Right renal pelvis (tissue), 4 donors: Measurements from ENCODE around the gene CCNDBP1. TPM values are rescaled to one million over a fixed set of nuclear protein-coding genes. Genes with fewer than 3 reads are reported as not detected.
"Not testable (repeated sequence)": the region's sequence is repeated elsewhere in the genome, so short reads cannot be mapped to it uniquely, and the experiment has no call there.

Experiments
- DNase-seq, 4 donors: peaks; one replicate each; pipeline ENCODE4 v3.0.0-alpha.2; 2013; ENCODE audit warnings: low read depth in 4 of 4, low spot score in 3 of 4, missing footprints in 1 of 4
- polyA plus RNA-seq, 4 donors: library from polyadenylated mRNA; unstranded; fragments of 120-200 nt; gene quantifications; one replicate each; pipeline ENCODE4 v1.2.1, GENCODE V29; 2013; ENCODE audit not compliant: insufficient read length in 4 of 4

Gene CCNDBP1
- polyA plus RNA-seq, 4 donors = 49.6 to 64.6 (median 57.8) TPM

DNA sequence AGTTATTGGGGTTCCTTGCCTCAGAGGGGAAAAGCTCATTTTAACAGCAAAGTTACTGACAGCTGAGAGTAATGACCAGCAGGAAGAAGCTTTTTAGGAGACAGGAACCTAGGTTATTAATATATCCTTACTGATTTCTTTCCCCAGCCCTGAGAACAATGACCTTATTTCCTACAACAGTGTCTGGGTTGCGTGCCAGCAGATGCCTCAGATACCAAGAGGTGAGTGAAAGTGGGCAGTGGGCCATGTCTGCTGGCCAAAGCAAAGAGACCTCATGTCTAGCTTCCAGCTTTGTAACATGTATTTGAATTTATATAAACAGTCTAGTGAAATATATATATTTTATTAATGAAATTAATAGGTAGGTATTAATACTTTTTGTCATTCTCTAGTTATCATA is 5.0 kb downstream of the CCNDBP1 start:
- DNase-seq = no peak

DNA sequence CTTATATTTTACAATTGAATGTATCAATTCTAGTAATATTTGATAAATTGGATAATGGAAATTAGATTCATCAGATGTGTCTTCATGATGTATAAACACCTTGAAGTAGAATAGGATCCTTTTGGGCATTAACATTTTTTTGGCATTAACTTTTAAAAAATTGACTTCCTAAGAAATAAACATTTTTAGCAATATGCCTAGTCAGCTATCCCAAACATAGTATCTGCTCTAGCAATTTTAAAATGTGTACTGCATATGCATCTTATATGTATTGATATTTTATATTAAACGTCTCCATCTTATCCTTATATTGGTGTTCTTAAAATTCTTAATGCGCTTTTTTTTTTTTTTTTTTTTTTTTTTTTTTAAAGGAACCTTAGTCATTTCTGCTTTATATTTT is 8.5 kb downstream of the CCNDBP1 start:
- no peak for DNase-seq

DNA sequence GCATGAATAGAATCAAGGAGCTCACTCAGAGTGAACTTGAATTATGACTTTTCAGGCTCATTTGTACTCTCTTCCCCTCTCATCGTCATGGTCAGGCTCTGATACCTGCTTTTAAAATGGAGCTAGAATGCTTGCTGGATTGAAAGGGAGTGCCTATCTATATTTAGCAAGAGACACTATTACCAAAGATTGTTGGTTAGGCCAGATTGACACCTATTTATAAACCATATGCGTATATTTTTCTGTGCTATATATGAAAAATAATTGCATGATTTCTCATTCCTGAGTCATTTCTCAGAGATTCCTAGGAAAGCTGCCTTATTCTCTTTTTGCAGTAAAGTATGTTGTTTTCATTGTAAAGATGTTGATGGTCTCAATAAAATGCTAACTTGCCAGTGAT is 9.6 kb downstream of the CCNDBP1 start:
- DNase-seq = no peak

DNA sequence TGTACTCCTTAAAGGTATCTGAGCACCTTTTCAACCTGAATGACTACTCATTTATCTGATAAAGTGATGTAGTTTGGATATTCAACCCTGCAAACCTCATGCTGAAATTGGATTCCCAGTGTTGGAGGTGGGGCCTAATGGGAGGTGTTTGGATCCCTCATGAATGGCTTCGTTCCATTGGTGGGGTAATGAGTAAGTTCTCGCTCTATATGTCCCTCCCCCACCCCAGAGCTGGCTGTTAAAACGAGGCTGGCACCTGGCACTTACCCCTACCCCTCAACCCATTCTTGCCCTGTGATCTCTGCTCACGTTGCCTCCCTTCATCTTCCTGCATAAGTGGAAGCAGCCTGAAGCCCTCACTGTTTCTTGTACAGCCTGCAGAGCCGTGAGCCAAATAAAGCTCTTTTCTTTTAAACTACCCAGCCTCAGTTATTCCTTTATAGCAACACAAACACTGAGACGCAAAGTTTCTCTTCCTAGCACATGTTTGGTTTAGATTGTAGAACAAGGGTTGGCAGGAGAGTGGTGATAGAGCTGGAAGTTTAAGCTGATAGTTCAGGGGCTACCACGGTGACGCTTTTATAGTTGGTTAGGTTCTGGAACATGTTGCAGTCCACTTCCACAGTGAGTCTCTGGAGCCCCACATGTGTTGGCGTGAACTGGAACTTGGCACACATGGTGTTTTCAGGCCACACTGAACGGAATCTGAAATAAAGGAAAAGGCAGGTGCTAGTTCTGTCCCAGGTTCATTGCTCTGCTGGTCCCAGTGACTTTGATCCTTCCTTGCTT is 11.8 kb downstream of the CCNDBP1 start:
- DNase-seq = no peak

DNA sequence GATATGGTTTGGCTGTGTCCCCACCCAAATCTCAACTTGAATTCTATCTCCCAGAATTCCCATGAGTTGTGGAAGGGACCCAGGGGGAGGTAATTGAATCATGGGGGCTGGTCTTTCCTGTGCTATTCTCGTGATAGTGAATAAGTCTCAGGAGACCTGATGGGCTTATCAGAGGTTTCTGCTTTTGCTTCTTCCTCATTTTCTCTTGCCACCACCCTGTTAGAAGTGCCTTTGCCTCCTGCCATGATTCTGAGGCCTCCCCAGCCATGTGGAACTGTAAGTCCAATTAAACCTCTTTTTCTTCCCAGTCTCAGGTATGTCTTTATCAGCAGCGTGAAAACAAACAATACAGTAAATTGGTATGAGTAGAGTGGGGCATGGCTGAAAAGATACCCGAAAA is 12.6 kb downstream of the CCNDBP1 start:
- DNase-seq = not testable (repeated sequence)

DNA sequence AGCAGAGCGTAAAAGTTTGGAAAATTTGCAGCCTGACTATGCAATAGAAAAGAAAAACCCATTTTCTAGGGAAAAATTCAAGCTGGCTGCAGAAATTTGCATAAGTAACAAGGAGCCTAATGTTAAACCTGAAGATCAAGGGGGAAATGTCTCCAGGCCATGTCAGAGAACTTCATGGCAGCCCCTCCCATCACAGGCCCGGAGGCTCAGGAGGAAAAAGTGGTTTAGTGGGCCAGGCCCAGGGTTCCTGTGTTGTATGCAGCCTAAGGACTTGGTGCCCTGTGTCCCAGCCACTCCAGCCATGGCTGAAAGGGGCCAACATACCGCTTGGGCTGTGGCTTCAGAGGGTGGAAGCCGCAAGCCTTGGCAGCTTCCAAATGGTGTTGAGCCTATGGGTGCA is 13.4 kb downstream of the CCNDBP1 start:
- not testable (repeated sequence) for DNase-seq

DNA sequence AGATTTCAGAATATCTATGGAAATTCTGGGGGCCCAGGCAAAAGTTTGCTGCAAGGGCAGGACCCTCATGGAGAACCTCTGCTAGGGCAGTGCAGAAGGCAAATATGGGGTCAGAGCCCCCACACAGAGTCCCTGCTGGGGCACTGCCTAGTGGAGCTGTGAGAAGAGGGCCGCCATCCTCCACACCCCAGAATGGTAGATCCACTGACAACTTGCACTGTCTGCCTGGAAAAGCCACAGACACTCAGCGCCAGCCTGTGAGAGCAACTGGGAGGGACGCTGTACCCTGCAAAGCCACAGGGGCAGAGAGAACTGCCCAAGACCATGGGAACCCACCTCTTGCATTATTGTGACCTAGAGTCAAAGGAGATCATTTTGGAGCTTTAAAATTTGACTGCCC is 13.8 kb downstream of the CCNDBP1 start:
- no peak for DNase-seq

DNA sequence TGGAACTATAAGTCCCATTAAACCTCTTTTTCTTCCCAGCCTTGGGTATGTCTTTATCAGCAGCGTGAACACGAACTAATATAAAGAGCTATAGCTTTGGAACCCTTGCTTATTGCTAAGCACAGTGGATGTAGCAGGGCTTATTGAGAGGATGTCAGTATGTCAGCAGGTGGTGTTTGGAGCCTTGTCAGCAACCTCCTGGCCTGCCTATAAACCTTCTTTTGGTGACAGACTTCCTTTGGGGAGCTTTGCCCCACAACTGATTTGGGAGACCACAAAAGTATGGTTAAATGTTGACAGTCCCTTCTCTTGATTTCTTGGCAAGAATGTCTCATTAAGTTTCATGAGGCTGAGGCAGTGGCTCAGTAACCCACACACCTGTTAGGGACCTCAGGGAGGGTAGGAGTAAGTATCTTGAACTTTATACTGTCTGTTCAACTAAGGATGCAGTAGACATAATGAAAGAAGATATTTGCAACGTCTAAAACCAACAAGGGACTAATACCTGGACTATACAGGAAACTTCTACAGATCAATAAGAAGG is 14.8 kb downstream of the CCNDBP1 start:
- DNase-seq = no peak

DNA sequence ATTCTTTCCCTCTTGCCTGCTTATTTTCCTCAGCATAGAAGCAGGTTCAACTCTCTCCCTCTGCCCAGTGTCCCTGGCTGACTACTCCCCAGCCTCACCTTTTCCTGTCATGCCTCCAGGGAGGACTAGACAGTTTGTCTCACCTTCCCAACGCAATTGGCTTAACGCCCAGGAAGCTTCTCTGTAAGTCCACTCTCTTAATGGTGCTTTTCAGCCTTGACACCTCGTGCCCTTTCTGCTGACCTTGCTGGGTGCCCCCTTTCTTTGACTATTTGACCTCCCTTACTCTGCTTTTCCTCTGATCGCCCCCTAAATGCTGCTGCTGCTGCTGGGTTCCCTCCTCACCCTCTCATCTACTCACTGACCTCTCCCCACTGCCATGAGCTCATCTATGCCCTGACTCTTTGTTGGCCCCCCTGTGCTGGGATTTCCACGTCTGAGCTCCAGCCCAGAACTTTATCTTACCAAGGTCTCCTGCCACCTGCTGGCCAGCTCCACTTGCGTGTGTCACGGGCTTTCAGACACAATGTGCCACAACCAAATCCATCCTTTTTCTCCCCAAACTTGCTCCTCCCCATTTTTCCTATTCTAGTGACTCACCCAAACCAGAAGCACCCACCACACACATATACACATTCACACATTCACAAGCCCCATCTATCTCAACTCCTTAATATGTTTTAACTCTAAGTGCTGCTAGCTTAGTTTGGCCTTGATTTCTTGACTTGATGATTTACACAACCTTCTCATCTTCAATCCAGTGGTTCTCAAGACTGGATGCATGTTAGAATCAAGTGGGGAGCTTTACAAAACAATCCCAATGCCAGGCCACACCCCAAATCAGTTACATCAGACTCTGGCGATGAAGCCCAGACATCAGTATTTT is 19.1 kb downstream of the CCNDBP1 start:
- no peak for DNase-seq

DNA sequence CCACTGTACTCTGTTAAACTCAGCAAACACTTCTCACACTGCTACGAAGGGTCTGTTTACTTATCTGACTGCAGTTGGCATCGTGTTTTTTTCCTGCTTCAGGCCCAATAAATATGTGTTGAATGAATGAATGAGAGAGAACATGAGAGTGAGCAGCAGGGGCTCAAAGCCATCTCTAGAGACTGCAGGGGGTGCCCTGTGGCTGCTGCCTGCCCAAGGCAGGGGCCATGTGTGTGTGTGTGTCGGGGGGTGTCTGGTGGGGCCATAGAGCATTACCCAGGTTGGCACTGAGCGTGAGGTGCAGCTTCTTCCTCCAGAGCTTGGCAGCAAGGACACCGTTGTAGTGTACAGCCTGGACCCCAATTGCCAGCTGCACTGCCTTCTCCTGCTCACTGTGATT is 20.9 kb downstream of the CCNDBP1 start:
- DNase-seq = no peak

DNA sequence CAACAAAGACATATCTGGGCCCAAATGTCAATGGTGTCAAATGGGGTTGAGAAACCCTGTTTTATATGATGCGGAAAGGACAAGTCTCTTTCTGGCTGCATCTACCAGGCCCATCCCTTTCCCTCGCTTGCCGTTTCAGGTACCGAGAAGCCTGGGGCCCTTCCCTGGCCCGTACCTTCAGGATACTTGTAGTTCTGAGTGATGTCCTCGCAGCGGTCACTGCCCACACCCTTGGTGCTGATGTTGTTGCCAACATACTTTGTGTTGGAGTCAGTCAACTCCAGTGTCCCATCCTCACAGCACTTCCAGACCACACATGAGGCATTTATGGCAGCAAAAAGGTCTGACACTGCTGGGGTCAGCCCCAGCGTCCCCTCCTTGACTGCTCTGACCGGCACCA is 21.8 kb downstream of the CCNDBP1 start:
- no peak for DNase-seq

DNA sequence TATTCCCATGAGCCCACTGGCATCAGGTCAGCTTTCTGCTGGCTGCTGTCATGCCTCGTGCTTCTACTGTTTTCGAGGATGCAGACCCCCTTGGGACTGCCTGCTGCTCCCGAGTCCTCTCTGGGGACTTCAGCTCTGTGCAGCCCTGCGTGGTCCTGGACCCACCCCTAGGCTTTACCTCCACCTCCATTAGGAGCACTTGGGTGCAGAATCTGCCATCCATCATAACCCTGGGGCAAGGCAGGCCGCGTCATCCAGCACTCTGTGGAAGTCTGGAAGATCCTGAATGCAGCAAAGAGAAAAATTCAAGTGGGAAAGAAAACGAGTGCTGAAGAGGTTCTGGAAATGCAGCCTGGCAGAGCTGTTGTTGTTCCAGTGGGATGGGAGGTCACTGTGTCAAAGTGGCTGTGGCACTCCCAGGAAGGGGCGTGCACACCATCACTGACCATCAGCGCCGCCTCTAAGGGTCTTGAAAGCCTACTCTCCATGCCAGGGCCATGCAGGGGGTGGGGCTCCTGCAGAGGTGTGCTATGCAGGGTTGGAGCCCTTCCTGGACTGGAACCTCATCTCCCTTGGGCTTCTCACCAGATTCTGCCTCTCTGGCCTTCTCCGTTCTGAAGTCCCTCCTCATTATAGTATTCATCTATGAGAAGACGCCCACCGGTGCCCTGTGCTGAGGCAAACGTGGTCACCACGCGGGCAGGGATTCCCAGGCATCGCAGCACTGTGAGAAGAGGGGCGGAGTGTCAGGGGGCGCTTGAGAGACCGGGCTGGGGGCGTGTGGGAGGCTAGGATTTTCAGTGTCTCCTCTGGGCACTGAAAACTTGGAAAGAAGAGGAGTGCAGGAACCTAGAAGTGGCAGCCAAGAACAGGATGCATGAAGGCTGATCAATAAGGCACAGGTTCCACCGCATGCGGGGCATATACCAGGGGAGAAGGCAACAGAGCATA is 23.1 kb downstream of the CCNDBP1 start:
- no peak for DNase-seq

DNA sequence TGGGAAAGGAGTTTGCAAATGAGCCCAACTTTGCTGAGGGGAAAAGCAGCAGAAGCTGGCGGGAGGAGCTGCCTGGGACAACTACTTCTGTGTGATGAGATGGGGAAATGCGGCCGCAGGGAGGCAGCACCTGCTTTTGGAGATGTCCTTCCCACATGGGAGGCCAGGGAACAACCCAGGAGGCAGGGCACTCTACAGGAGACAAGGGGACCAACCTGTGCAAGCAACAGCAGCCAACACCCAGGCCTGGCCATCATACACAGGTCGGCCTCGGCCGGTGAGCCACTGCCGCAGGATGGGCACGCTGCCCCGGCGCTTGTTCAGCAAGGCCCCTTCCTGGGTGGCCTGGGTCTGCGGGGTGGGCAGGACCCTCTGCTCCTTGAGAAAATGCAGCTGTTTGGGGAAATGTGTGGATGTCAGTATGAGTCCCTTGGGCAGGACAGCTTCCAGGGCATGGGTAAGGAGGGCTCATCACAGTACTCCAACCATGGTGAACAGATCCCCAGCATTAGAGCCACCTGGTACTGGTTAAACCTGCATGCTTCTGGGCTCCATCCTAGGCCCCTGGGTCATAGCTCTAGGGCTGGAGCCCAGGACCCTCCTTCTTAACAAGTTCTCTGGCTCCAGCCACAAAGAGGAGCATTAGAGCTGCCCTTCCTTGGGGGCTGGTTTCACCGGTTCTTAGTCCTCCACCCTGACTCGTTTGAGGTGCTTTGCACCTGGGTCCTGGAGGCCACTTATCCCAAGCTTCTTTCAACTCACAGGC is 24.0 kb downstream of the CCNDBP1 start:
- no peak for DNase-seq

DNA sequence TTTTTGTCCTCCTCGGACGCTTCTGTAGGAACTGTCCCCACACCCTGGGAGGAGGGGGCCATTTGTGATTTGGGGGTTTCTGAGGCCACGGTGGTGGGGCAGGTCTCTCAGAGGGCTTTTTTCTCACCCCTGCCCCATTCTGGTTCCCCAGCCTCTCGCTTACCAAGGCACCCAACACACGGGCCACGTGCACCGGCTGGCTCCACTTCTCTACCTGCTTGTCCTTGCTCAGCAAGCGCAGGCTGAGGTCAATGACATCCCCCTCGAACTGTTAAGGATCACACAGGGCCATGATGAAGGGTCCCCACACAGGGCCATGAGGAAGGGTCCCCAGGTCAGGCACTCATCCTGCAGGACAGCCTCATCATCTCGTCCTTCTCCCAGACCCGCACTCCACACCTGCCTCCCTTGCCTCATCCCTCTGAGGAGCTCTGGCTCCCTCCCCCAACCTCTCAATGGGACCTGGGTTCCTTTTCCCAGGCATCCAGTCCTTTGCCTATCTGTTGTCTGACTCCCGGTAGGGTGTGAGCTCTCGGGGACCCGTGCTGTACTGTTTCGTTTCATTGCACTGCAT is 25.1 kb downstream of the CCNDBP1 start:
- DNase-seq = no peak

DNA sequence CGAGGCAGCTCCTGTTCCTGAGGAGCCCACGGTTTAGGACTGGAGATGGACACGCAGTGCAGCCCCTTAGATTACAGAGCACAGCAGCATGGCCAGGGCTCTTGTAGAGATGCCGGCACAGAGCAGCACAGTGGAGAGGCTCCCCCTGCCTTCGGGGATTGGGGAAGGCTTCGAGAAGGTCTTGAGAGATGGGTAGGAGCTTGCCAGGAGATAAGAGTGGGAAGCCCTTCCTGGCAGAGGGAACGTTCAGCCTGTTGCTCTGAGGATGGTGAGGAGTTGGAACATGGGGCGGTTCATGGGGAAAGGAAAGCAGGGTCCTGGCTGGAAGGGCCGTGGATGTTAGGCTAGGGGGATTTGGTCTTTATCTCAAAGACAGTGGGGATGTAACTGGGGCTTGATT is 25.6 kb downstream of the CCNDBP1 start:
- DNase-seq = no peak

DNA sequence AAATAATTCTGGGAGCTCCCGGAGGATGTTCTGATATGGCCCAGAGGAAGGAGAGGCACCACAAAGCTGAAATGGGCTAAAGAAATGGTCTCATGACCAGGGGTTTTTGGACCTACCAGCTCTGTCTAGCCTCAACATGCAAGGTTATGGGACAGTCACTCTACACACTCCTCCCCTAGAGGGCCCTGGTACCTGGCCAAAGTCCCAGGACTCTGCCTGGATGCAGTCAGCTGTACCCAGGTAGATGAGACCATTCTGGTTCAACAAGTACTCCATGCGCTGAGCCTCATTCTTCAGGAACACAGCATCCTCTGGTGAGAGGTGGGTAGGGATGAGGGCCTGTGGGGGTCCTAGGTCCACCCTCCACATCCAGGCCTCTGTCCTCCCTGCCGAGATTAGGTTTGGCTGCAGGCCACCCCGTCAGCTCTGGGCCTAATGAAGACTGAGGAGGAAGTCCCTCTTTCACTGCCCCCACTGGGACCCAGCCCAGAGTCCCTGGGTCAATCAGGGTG is 26.1 kb downstream of the CCNDBP1 start:
- DNase-seq = no peak

DNA sequence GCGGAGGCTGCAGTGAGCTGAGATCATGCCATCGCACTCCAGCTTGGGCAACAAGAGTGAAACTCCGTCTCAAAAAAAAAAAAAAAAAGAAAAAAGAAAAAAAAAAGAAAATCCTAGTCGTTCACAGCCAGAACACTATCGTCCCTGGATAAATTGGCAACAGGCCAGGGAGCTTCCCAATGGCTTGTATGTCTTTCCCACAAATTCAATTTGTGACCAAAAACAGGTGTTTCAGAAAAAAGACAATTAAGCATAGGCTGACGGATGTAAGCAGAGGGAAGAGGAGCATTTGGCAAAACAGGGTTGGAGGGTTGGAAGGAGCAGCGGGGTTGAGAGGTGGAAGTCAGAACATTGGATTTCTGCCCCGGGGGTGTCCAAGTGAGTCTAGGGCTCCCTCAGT is 27.1 kb downstream of the CCNDBP1 start:
- no peak for DNase-seq

DNA sequence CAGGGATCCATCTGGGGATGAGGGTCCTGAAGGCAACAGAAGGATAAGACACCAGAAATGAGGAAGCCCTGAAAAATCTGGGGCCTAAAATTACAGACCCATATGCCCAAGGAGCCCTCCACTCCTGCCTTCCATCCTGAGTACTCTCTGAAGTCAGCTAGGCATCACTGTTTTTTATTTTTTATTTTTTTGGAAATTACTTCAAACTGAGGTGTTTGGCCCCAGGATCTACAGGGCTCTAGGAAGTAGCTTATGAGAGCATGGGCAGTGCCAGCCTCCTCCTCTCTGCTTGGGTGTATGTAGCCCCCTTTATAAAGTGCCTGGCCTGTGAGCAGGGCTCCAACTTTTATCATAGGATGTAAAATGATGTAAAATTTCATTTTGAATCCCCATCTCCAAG is 27.7 kb downstream of the CCNDBP1 start:
- DNase-seq = no peak

DNA sequence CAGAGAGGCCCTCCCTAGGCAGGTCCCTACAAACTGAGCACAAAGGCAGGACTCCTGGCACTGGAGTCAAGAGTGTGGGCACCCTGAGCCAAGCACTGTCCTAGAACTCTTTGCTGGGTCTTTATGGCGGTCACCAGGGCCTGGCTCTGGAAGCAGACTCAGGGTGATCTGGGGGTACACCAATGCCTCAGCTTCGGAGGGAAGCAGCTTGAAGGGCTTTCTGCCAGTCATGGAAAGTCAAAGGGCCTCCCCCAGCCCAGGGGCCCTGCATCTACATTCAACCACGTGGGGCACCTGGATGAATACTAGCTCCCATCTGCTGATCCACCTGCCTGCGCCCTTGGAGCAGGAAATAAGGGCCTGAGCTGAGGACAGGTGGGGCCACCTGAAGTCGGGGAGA is 28.3 kb downstream of the CCNDBP1 start:
- no peak for DNase-seq
